ENCODE results near the gene TMTC2. TPM values are rescaled to one million over a fixed set of nuclear protein-coding genes. Genes with fewer than 3 reads are reported as not detected.

TMTC2 gene
- total and polyA plus RNA-seq, 2 donors (not counting 1 experiment from before 2014, with no cell fraction given): 2.4 to 3.2 TPM

GRCh38 chr12:82665142-82665923, 21.4 kb upstream of the TMTC2 start:
- WGBS (ENCODE audit: insufficient coverage): 85% methylated on average over 2 of the region's 3 CpGs

More at GRCh38 chr12:82665142-82665923, 21.4 kb upstream of the TMTC2 start:
- no peak overlapping the region for H3K27ac Mint-ChIP-seq
- CTCF ChIA-PET: no interaction called here
- TF ChIP-seq EZH2 (IDR thresholded peaks at IDR 0.05; ENCODE audit: borderline replicate concordance, insufficient read depth, low read depth, low read length, poor library complexity, severe bottlenecking): no peak
- no peak for TF ChIP-seq CTCF (IDR thresholded peaks at IDR 0.05)
- no peaks in the 10 kb centered on the region for H3K4me1 ChIP-seq (ENCODE audit: control insufficient read depth in 2 of 2, insufficient read depth in 2 of 2, low read length in 2 of 2)
- no peak overlapping the region for H3K4me2 ChIP-seq (replicated peaks; ENCODE audit: low read depth, low read length, poor library complexity, severe bottlenecking)
- no peak overlapping the region for H3K4me3 ChIP-seq (ENCODE audit: control extremely low read depth in 1 of 5, extremely low read depth in 1 of 5, insufficient read depth in 1 of 5, low read depth in 2 of 5, low read length in 4 of 5)
- H3K9ac ChIP-seq (ENCODE audit: low read length): no peak overlapping the region
- H3K4me3 Mint-ChIP-seq: no peak overlapping the region
- H3K27me3 ChIP-seq (replicated peaks in 1 of 4; ENCODE audit: control extremely low read depth in 1 of 4, control insufficient read depth in 3 of 4, insufficient read depth in 4 of 4, low read length in 3 of 4): no peaks in the 10 kb centered on the region
- no peaks in the 10 kb centered on the region for H3K36me3 ChIP-seq (replicated peaks in 1 of 2; ENCODE audit: control extremely low read depth in 1 of 2, control insufficient read depth in 1 of 2, extremely low read depth in 1 of 2, insufficient read depth in 2 of 2, low read length in 1 of 2)
- intact Hi-C loops (cut with micrococcal nuclease): no loop called here
- peaks cover 3% of the 10 kb centered on the region for H3K9me3 Mint-ChIP-seq (ENCODE audit: insufficient read depth)
- H3K79me2 ChIP-seq (ENCODE audit: control insufficient read depth, insufficient read depth, low read length): no peaks in the 10 kb centered on the region
- POLR2A ChIA-PET: no interaction called here
- H3K4me1 Mint-ChIP-seq: no peaks in the 10 kb centered on the region
- H3K9me3 ChIP-seq (ENCODE audit: control extremely low read depth in 1 of 3, control insufficient read depth in 2 of 3, insufficient read depth in 1 of 3, low read length in 2 of 3): no peaks in the 10 kb centered on the region
- peaks cover 9% of the 10 kb centered on the region for H3K27me3 Mint-ChIP-seq
- no peaks in the 10 kb centered on the region for H4K20me1 ChIP-seq (ENCODE audit: control insufficient read depth, insufficient read depth, low read length, poor library complexity, severe bottlenecking)
- DNase-seq (no peak), ATAC-seq (ENCODE audit: low read depth) (no peak)
- no peak overlapping the region for H3K27ac ChIP-seq (ENCODE audit: low read length in 2 of 2)
- no peak overlapping the region for H2AFZ ChIP-seq (ENCODE audit: insufficient read depth, low read depth, low read length, poor library complexity, severe bottlenecking)

All from B cell (primary cell).